ENCODE measurements around the gene STRAP. TPM values are rescaled to one million over a fixed set of nuclear protein-coding genes. Genes with fewer than 3 reads are reported as not detected.

Gene STRAP
- polyA plus RNA-seq, 2 donors = 65.5 to 80.7 TPM

GRCh38 chr12:15887043-15887817 is 5.0 kb downstream of the STRAP start:
- H3K27me3 ChIP-seq (ENCODE audit: control insufficient read depth in 1 of 2, insufficient read depth in 2 of 2, low read length in 2 of 2) = no peaks in the 10 kb centered on the region
- peaks cover 0 to 6% of the 10 kb centered on the region in 2 donors for H3K36me3 ChIP-seq (ENCODE audit: control insufficient read depth in 2 of 2, insufficient read depth in 2 of 2, low read length in 1 of 2)
- no peak overlapping the region for H3K4me3 ChIP-seq (ENCODE audit: low read depth in 1 of 2, low read length in 2 of 2)
- WGBS, 2 donors = 79 to 80% methylated on average over 5 of the region's 5 CpGs
- no peak overlapping the region for H3K27ac ChIP-seq (ENCODE audit: low read depth in 2 of 2, low read length in 1 of 2)
- no peaks in the 10 kb centered on the region for H3K9me3 ChIP-seq (ENCODE audit: control insufficient read depth in 2 of 2, insufficient read depth in 1 of 2, low read depth in 1 of 2, low read length in 1 of 2)
- no peaks in the 10 kb centered on the region for H3K4me1 ChIP-seq (ENCODE audit: control insufficient read depth in 2 of 2, insufficient read depth in 2 of 2, low read length in 1 of 2)

- Histone ChIP-seq H3K27ac (ENCODE audit: low read depth in 2 of 2, low read length in 1 of 2) (no peak overlapping the region), H3K36me3 (ENCODE audit: control insufficient read depth in 2 of 2, insufficient read depth in 2 of 2, low read length in 1 of 2) (peaks cover 3% of the 10 kb centered on the region in 2 donors), H3K27me3 (ENCODE audit: control insufficient read depth in 1 of 2, insufficient read depth in 2 of 2, low read length in 2 of 2) (no peaks in the 10 kb centered on the region), H3K4me1 (ENCODE audit: control insufficient read depth in 2 of 2, insufficient read depth in 2 of 2, low read length in 1 of 2) (no peaks in the 10 kb centered on the region), H3K9me3 (ENCODE audit: control insufficient read depth in 2 of 2, insufficient read depth in 1 of 2, low read depth in 1 of 2, low read length in 1 of 2) (no peaks in the 10 kb centered on the region), H3K4me3 (ENCODE audit: low read depth in 1 of 2, low read length in 2 of 2) (no peak overlapping the region)
- 84 to 94% methylated on average over 5 of the region's 5 CpGs for WGBS, 2 donors
Observed at GRCh38 chr12:15892645-15893259, 10.6 kb downstream of the STRAP start.

- 79 to 81% methylated on average over 3 of the region's 3 CpGs for whole genome bisulfite sequencing, 2 donors
- H3K27me3 ChIP-seq (ENCODE audit: control insufficient read depth in 1 of 2, insufficient read depth in 2 of 2, low read length in 2 of 2) = no peaks in the 10 kb centered on the region
- no peak overlapping the region for H3K27ac ChIP-seq (ENCODE audit: low read depth in 2 of 2, low read length in 1 of 2)
- H3K4me1 ChIP-seq (ENCODE audit: control insufficient read depth in 2 of 2, insufficient read depth in 2 of 2, low read length in 1 of 2) = no peaks in the 10 kb centered on the region
- peaks cover 3% of the 10 kb centered on the region in 2 donors for H3K36me3 ChIP-seq (ENCODE audit: control insufficient read depth in 2 of 2, insufficient read depth in 2 of 2, low read length in 1 of 2)
- H3K4me3 ChIP-seq (ENCODE audit: low read depth in 1 of 2, low read length in 2 of 2) = no peak overlapping the region
- H3K9me3 ChIP-seq (ENCODE audit: control insufficient read depth in 2 of 2, insufficient read depth in 1 of 2, low read depth in 1 of 2, low read length in 1 of 2) = no peaks in the 10 kb centered on the region
Observed at GRCh38 chr12:15893260-15893659, 11.1 kb downstream of the STRAP start.

- Histone ChIP-seq H3K9me3 (ENCODE audit: control insufficient read depth in 2 of 2, insufficient read depth in 1 of 2, low read depth in 1 of 2, low read length in 1 of 2) (no peaks in the 10 kb centered on the region), H3K4me3 (ENCODE audit: low read depth in 1 of 2, low read length in 2 of 2) (no peak overlapping the region), H3K27me3 (ENCODE audit: control insufficient read depth in 1 of 2, insufficient read depth in 2 of 2, low read length in 2 of 2) (no peaks in the 10 kb centered on the region), H3K4me1 (ENCODE audit: control insufficient read depth in 2 of 2, insufficient read depth in 2 of 2, low read length in 1 of 2) (no peaks in the 10 kb centered on the region), H3K36me3 (ENCODE audit: control insufficient read depth in 2 of 2, insufficient read depth in 2 of 2, low read length in 1 of 2) (peaks cover 3% of the 10 kb centered on the region in 2 donors), H3K27ac (ENCODE audit: low read depth in 2 of 2, low read length in 1 of 2) (no peak overlapping the region)
- 79 to 87% methylated on average over 1 of the region's 1 CpG for WGBS, 2 donors
Observed at GRCh38 chr12:15896867-15897266, 14.7 kb downstream of the STRAP start.

GRCh38 chr12:15897433-15897832 is 15.2 kb downstream of the STRAP start:
- 71 to 78% methylated on average over 2 of the region's 2 CpGs for WGBS, 2 donors
- H3K27me3 ChIP-seq (ENCODE audit: control insufficient read depth in 1 of 2, insufficient read depth in 2 of 2, low read length in 2 of 2) = no peaks in the 10 kb centered on the region
- no peaks in the 10 kb centered on the region for H3K9me3 ChIP-seq (ENCODE audit: control insufficient read depth in 2 of 2, insufficient read depth in 1 of 2, low read depth in 1 of 2, low read length in 1 of 2)
- peaks cover 3% of the 10 kb centered on the region in 2 donors for H3K36me3 ChIP-seq (ENCODE audit: control insufficient read depth in 2 of 2, insufficient read depth in 2 of 2, low read length in 1 of 2)
- H3K27ac ChIP-seq (ENCODE audit: low read depth in 2 of 2, low read length in 1 of 2) = no peak overlapping the region
- no peaks in the 10 kb centered on the region for H3K4me1 ChIP-seq (ENCODE audit: control insufficient read depth in 2 of 2, insufficient read depth in 2 of 2, low read length in 1 of 2)
- no peak overlapping the region for H3K4me3 ChIP-seq (ENCODE audit: low read depth in 1 of 2, low read length in 2 of 2)

- no peak overlapping the region for H3K27ac ChIP-seq (ENCODE audit: low read depth in 2 of 2, low read length in 1 of 2)
- peaks cover 0 to 3% of the 10 kb centered on the region in 2 donors for H3K36me3 ChIP-seq (ENCODE audit: control insufficient read depth in 2 of 2, insufficient read depth in 2 of 2, low read length in 1 of 2)
- no peaks in the 10 kb centered on the region for H3K27me3 ChIP-seq (ENCODE audit: control insufficient read depth in 1 of 2, insufficient read depth in 2 of 2, low read length in 2 of 2)
- H3K4me3 ChIP-seq (ENCODE audit: low read depth in 1 of 2, low read length in 2 of 2) = no peak overlapping the region
- no peaks in the 10 kb centered on the region for H3K9me3 ChIP-seq (ENCODE audit: control insufficient read depth in 2 of 2, insufficient read depth in 1 of 2, low read depth in 1 of 2, low read length in 1 of 2)
- no peaks in the 10 kb centered on the region for H3K4me1 ChIP-seq (ENCODE audit: control insufficient read depth in 2 of 2, insufficient read depth in 2 of 2, low read length in 1 of 2)
Observed at GRCh38 chr12:15899282-15899870, 17.2 kb downstream of the STRAP start.

GRCh38 chr12:15904378-15904920 is 22.3 kb downstream of the STRAP start:
- no peaks in the 10 kb centered on the region for H3K27me3 ChIP-seq (ENCODE audit: control insufficient read depth in 1 of 2, insufficient read depth in 2 of 2, low read length in 2 of 2)
- no peaks in the 10 kb centered on the region for H3K4me1 ChIP-seq (ENCODE audit: control insufficient read depth in 2 of 2, insufficient read depth in 2 of 2, low read length in 1 of 2)
- H3K4me3 ChIP-seq (ENCODE audit: low read depth in 1 of 2, low read length in 2 of 2) = no peak overlapping the region
- no peaks in the 10 kb centered on the region for H3K9me3 ChIP-seq (ENCODE audit: control insufficient read depth in 2 of 2, insufficient read depth in 1 of 2, low read depth in 1 of 2, low read length in 1 of 2)
- 85 to 91% methylated on average over 5 of the region's 5 CpGs for WGBS, 2 donors
- H3K36me3 ChIP-seq (ENCODE audit: control insufficient read depth in 2 of 2, insufficient read depth in 2 of 2, low read length in 1 of 2) = peaks cover 0 to 3% of the 10 kb centered on the region in 2 donors
- H3K27ac ChIP-seq (ENCODE audit: low read depth in 2 of 2, low read length in 1 of 2) = no peak overlapping the region

- Histone ChIP-seq H3K4me3 (ENCODE audit: low read depth in 1 of 2, low read length in 2 of 2) (no peak overlapping the region), H3K36me3 (ENCODE audit: control insufficient read depth in 2 of 2, insufficient read depth in 2 of 2, low read length in 1 of 2) (no peaks in the 10 kb centered on the region), H3K4me1 (ENCODE audit: control insufficient read depth in 2 of 2, insufficient read depth in 2 of 2, low read length in 1 of 2) (no peaks in the 10 kb centered on the region), H3K27ac (ENCODE audit: low read depth in 2 of 2, low read length in 1 of 2) (peak overlapping the region; percentile 47 to 97), H3K27me3 (ENCODE audit: control insufficient read depth in 1 of 2, insufficient read depth in 2 of 2, low read length in 2 of 2) (no peaks in the 10 kb centered on the region), H3K9me3 (ENCODE audit: control insufficient read depth in 2 of 2, insufficient read depth in 1 of 2, low read depth in 1 of 2, low read length in 1 of 2) (no peaks in the 10 kb centered on the region)
- 61 to 80% methylated on average over 5 of the region's 5 CpGs for WGBS, 2 donors
Observed at GRCh38 chr12:15910468-15910863, 28.3 kb downstream of the STRAP start.

- peak within 1 kb of the TSS; percentile 61 to 87 for H3K4me3 ChIP-seq (ENCODE audit: low read depth in 1 of 2, low read length in 2 of 2)
- H3K36me3 ChIP-seq (ENCODE audit: control insufficient read depth in 2 of 2, insufficient read depth in 2 of 2, low read length in 1 of 2) = no peaks in the 10 kb centered on the region
- 0 to 1% methylated on average over 47 to 59 of the region's 59 CpGs for WGBS, 2 donors
- H3K27ac ChIP-seq (ENCODE audit: low read depth in 2 of 2, low read length in 1 of 2) = peak within 1 kb of the TSS; percentile 95 to 97
- no peaks in the 10 kb centered on the region for H3K9me3 ChIP-seq (ENCODE audit: control insufficient read depth in 2 of 2, insufficient read depth in 1 of 2, low read depth in 1 of 2, low read length in 1 of 2)
- no peaks in the 10 kb centered on the region for H3K27me3 ChIP-seq (ENCODE audit: control insufficient read depth in 1 of 2, insufficient read depth in 2 of 2, low read length in 2 of 2)
- H3K4me1 ChIP-seq (ENCODE audit: control insufficient read depth in 2 of 2, insufficient read depth in 2 of 2, low read length in 1 of 2) = no peaks in the 10 kb centered on the region
Observed at GRCh38 chr12:15910864-15911721, 28.9 kb downstream of the STRAP start, which contains the start of gene DERA. TSS of gene DERA (plus strand) at chr12:15911332. CDS start at chr12:15911384, 52 bp downstream.
